SK-N-SH (cell line): ENCODE results near the gene RBM38.

Experiments
- CTCF ChIP-seq: fragments of 200-600 bp; sonication (generic); IDR thresholded peaks from 2 replicates; pipeline ENCODE4 v1.6.1; 2017; ENCODE audit warnings: antibody characterized with exemption, mild to moderate bottlenecking, moderate library complexity
- EP300 ChIP-seq, 2 experiments: IDR thresholded peaks; 2 replicates each; pipeline versions ENCODE4 v1.4.0 to v1.6.1; 2012; ENCODE audit warnings: borderline replicate concordance in 1 of 2, low read depth in 1 of 2, low read length in 1 of 2
- EZH2phosphoT487 ChIP-seq: fragments of 200-600 bp; sonication (generic); IDR thresholded peaks from 2 replicates; pipeline ENCODE4 v1.6.1; 2017; ENCODE audit warnings: low read depth, mixed run types, mild to moderate bottlenecking, antibody characterized with exemption, moderate library complexity, borderline replicate concordance
- MXI1 ChIP-seq: IDR thresholded peaks from 2 replicates; pipeline ENCODE4 v1.6.1; 2012; ENCODE audit warnings: mild to moderate bottlenecking, low read depth, low read length, improper control_type of control experiment
- RAD21 ChIP-seq: IDR thresholded peaks from 2 replicates; pipeline ENCODE4 v1.6.1; 2012; ENCODE audit warnings: mild to moderate bottlenecking, low read length

- TF ChIP-seq MXI1 (no peak), CTCF (no peak), EZH2phosphoT487 (no peak), RAD21 (no peak), EP300 (IDR thresholded peaks at IDR 0.05; ENCODE audit: borderline replicate concordance in 1 of 2, low read depth in 1 of 2, low read length in 1 of 2) (no peak)
Observed at GRCh38 chr20:57374343-57374930, 16.8 kb upstream of the RBM38 start.
